Fibroblast of the aortic adventitia (primary cell): ENCODE results near the gene PSAP. TPM values are rescaled to one million over a fixed set of nuclear protein-coding genes. Genes with fewer than 3 reads are reported as not detected.
A peak's percentile ranks its signal among the peaks of the same experiment; 100 is the strongest.

Experiments
- DNase-seq: peaks from one replicate; pipeline ENCODE4 v3.0.0-alpha.2; 2010; ENCODE audit warnings: low read depth
- H3K4me3 ChIP-seq: 2 replicates; pipeline ENCODE4 v1.5.1; 2011; ENCODE audit warnings: low read depth, mild to moderate bottlenecking, control low read depth, low read length, moderate library complexity
- total RNA-seq: library from RNA; depleted of rRNA; stranded (reverse); fragments of >200 nt; gene quantifications from 2 replicates; pipeline ENCODE4 v1.2.3, GENCODE V29; 2012; ENCODE audit warnings: low replicate concordance
- TF ChIP-seq, protein P1 (sequence below): IDR thresholded peaks from 2 replicates; pipeline ENCODE4 v1.5.1; 2011; ENCODE audit warnings: mild to moderate bottlenecking, low read length, control low read depth, inconsistent platforms; ENCODE audit not compliant: insufficient read depth

The PSAP gene
- total RNA-seq, 1 donor: 615 TPM

DNA sequence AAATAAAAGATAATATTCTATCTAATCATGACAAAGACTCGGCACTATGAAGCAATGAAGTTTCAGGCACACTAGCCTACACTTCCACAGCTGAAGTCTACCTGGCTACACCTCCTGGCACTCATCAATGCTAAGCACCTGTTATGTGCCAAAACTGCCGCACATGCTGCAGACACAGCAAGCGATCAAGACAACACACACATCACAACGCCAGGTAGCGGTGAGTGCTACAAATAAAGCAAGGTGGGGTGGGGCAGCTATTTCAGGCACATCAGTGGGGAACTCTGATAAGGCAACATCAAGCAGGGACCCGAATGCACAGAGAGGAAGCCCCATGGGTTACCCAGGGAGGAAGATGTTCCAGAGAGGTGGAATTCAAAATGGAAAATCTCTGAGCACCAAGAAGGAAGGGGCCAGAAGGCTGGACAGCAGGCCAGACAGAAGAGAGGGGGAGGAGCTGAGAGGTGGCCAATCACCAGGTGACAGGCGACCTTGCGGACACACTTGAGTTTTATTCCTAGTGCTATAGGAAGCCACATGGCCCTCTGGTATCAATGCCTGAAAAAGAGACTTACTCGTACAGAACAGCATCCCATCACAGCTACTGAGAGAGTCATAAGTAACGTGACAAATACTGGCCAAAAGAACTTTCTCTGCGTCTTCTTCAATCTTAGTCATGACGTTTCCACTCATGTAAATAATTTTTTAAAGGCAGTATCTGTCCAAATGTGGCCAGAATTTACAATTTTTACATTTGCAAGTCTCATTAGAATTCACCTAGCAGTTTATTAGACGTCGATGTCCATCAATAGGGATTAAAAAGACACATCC, 8.0 kb downstream of the PSAP start:
- no peak overlapping the region for H3K4me3 ChIP-seq
- no peak for DNase-seq
- TF ChIP-seq, protein P1, sequence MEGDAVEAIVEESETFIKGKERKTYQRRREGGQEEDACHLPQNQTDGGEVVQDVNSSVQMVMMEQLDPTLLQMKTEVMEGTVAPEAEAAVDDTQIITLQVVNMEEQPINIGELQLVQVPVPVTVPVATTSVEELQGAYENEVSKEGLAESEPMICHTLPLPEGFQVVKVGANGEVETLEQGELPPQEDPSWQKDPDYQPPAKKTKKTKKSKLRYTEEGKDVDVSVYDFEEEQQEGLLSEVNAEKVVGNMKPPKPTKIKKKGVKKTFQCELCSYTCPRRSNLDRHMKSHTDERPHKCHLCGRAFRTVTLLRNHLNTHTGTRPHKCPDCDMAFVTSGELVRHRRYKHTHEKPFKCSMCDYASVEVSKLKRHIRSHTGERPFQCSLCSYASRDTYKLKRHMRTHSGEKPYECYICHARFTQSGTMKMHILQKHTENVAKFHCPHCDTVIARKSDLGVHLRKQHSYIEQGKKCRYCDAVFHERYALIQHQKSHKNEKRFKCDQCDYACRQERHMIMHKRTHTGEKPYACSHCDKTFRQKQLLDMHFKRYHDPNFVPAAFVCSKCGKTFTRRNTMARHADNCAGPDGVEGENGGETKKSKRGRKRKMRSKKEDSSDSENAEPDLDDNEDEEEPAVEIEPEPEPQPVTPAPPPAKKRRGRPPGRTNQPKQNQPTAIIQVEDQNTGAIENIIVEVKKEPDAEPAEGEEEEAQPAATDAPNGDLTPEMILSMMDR: no peak

GRCh38 chr10:71842422-71842821, 8.6 kb downstream of the PSAP start:
- no peak overlapping the region for H3K4me3 ChIP-seq
- TF ChIP-seq, protein P1: no peak
- no peak for DNase-seq

DNA sequence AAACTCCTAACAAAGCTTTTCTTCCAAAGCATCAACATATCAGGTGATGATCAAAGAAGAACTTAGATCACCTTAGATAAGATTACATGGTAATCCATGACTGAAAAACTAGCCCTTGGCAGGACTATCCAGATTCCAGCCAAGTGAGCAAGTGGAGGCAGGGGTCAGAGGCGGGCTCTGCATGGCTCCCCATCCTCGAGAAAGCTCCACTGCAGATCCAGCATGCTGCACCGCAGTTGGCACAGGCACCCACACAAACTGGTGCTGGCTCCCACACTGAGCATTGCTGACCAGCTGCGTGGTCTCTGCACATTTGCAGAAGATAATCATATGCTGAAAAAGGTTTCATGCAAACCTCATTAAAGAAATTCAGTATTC, 10.1 kb downstream of the PSAP start:
- H3K4me3 ChIP-seq: no peak overlapping the region
- TF ChIP-seq, protein P1: no peak

DNA sequence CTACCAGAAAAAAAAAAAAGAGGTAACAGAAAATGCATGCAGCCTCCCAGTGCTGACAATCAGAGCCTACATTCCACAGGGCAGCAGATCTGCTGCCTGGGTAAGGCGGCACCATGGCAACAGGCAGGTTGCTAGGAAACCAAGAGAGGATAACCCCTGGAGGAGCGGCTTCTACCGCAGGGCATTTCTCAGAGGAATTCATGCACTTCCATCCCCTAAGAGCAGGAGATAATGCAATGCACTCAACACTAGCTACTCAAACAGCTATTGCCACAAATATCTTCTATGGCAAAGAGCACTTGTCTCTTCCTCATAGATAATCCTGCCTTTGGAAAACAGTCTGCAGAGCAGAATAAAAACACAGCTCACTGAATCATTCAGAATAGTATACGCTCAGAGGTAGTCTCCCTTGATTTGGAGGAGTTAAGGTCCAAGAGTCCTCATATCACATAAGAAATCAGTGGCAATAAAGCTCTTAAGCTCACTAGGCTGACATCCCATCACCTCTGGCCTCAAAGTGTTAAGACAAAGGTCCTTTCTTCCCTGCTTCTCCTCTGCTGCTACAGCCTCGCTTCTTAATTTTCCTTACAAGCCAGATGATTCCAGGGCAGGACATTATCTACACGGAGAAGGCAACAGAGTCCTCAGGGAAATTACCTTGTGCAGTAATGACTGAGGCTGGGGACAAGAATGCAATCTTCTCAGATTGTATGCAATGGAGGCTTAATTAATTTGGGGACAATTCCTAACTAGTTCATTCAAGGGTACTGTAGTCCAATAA, 10.7 kb downstream of the PSAP start:
- TF ChIP-seq, protein P1: no peak
- no peak overlapping the region for H3K4me3 ChIP-seq
- DNase-seq: peak; percentile 93

More for the DNA sequence above, 10.1 kb downstream of the PSAP start:
- DNase-seq: no peak

DNA sequence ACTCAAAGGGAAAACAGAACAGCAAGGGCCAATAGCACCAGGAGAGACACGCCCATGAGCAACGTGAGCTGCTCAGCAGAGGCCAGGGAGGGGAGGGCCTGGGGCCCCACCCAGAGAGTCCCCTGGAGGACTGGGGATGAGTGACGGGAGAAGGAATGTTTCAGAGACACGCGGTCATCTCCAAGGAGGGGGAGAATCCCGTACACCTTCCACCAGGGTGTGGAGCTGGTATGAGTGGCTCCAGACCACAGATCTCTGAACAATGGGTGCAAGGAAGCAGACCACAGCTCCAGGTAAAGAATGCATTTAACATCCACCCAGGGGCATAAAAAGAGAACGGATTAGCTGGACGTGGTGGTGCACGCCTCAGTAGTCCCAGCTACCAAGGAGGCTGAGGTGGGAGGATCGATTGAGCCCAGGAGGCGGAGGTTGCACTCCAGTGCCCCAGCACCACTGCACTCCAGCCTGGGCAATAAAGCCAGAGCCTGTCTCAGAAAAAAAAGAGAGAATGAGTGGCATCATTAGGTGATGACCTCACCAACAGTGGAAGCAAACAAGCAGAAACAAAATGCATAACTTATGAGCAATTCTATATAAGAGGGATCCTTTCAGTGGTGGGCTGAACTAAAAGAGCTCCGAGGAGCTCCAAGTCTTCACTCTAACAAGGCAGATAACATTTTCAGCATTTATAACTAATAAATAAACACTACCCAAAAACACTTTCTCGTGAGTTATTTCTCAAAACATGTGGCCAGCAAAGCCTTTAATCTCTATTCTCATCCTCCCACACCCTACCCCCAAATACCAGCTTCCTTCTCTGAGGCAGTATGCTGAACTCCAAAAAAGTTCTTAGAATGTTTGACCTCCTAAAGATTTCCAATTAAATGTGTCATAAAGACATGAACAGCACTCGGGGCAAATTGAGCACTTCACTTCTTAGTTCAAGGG, 12.5 kb downstream of the PSAP start:
- TF ChIP-seq, protein P1: no peak
- no peak overlapping the region for H3K4me3 ChIP-seq
- DNase-seq: peak; percentile 23

- no peak for DNase-seq
- no peak overlapping the region for H3K4me3 ChIP-seq
- TF ChIP-seq, protein P1: peak; percentile 18
Observed at GRCh38 chr10:71837098-71837827, 13.8 kb downstream of the PSAP start.
